H1 (cell line): Measurements from ENCODE around the gene TCF7.

Experiments
- BCL11A ChIP-seq, 2 experiments: IDR thresholded peaks; one replicate each; pipeline ENCODE4 v1.6.1; 2011; ENCODE audit warnings: low read depth in 2 of 2, low read length in 2 of 2, mild to moderate bottlenecking in 2 of 2
- CBX5 ChIP-seq: fragments of 300-800, 300-1000 bp; sonication (generic); IDR thresholded peaks from 2 replicates; pipeline ENCODE4 v1.7.1; 2016; ENCODE audit warnings: antibody characterized with exemption, low read length, low read depth
- CTCF ChIP-seq, 3 experiments: IDR thresholded peaks; 1 replicate in 2 of 3; 2 replicates in 1 of 3; pipeline versions ENCODE4 v1.5.1 to v1.6.1; 2011; ENCODE audit warnings: low read length in 3 of 3, mild to moderate bottlenecking in 3 of 3, inconsistent platforms in 2 of 3, low read depth in 1 of 3, moderate library complexity in 1 of 3; ENCODE audit not compliant: insufficient read depth in 1 of 3; ENCODE audit errors: control extremely low read depth in 1 of 3
- EGR1 ChIP-seq: IDR thresholded peaks from 2 replicates; pipeline ENCODE4 v1.6.1; 2011; ENCODE audit warnings: low read depth, low read length, borderline replicate concordance
- HDAC2 ChIP-seq, 2 experiments: fragments of 300-600 bp in 1 of 2; sonication (generic) in 1 of 2; IDR thresholded peaks; 2 replicates each; pipeline ENCODE4 v1.6.1; 2011 to 2012; ENCODE audit warnings: low read depth in 2 of 2, low read length in 2 of 2, mild to moderate bottlenecking in 2 of 2, moderate library complexity in 2 of 2, borderline replicate concordance in 1 of 2, inconsistent platforms in 1 of 2
- SIN3A ChIP-seq, 2 experiments: IDR thresholded peaks in 1 of 2; conservative IDR thresholded peaks in 1 of 2; 2 replicates each; pipeline ENCODE4 v1.6.1; 2011 to 2012; ENCODE audit warnings: low read length in 2 of 2, improper control_type of control experiment in 1 of 2, low read depth in 1 of 2, mild to moderate bottlenecking in 1 of 2
- SIX5 ChIP-seq: IDR thresholded peaks from 2 replicates; pipeline ENCODE4 v1.6.1; 2011; ENCODE audit warnings: mild to moderate bottlenecking, low read depth, low read length
- YY1 ChIP-seq: IDR thresholded peaks from 2 replicates; pipeline ENCODE4 v1.6.1; 2011; ENCODE audit warnings: low read depth, mild to moderate bottlenecking, low read length

GRCh38 chr5:134133188-134133994 lies 18.9 kb downstream of the TCF7 start:
- TF ChIP-seq CTCF (IDR thresholded peaks at IDR 0.05; ENCODE audit: control extremely low read depth in 1 of 3, insufficient read depth in 1 of 3, low read depth in 1 of 3, low read length in 3 of 3) (no peak), EGR1 (no peak), CBX5 (no peak), SIX5 (no peak), YY1 (no peak), HDAC2 (IDR thresholded peaks at IDR 0.05; ENCODE audit: borderline replicate concordance in 1 of 2, low read depth in 2 of 2, low read length in 2 of 2) (no peak), SIN3A (conservative IDR thresholded peaks at IDR 0.05 in 1 of 2, IDR thresholded peaks at IDR 0.05 in 1 of 2; ENCODE audit: low read depth in 1 of 2, low read length in 2 of 2) (no peak), BCL11A (IDR thresholded peaks at IDR 0.05; ENCODE audit: low read depth in 2 of 2, low read length in 2 of 2) (no peak)
